GM23338 (cell line): ENCODE measurements around the gene PHF20. TPM values are rescaled to one million over a fixed set of nuclear protein-coding genes. Genes with fewer than 3 reads are reported as not detected.

Source experiments
- ATAC-seq: fragments of 200-7000 bp; cut with Tn5 transposase; 3 replicates; pipeline ENCODE4 v1.9.1; 2020
- DNase-seq: peaks from one replicate; pipeline ENCODE4 v3.0.0-alpha.2; 2015; ENCODE audit warnings: low spot score
- H2AFZ ChIP-seq: fragments of 200-600 bp; sonication (generic); 2 replicates; pipeline ENCODE4 v1.8.0; 2016; ENCODE audit warnings: antibody characterized with exemption, mild to moderate bottlenecking, moderate library complexity
- H3F3A ChIP-seq: fragments of 200-600 bp; sonication (generic); replicated peaks from 2 replicates; pipeline ENCODE4 v1.8.0; 2017; ENCODE audit warnings: antibody characterized with exemption, mixed run types, low read depth
- H3K27ac ChIP-seq: fragments of 200-600 bp; sonication (generic); 2 replicates; pipeline ENCODE4 v1.6.1; 2016; ENCODE audit warnings: low read depth
- H3K27me3 ChIP-seq: fragments of 200-600 bp; sonication (generic); 2 replicates; pipeline ENCODE4 v1.8.0; 2016; ENCODE audit warnings: mild to moderate bottlenecking, mixed run types, moderate library complexity; ENCODE audit not compliant: insufficient read depth
- H3K36me3 ChIP-seq: fragments of 200-600 bp; sonication (generic); 2 replicates; pipeline ENCODE4 v1.8.0; 2016; ENCODE audit warnings: mild to moderate bottlenecking; ENCODE audit not compliant: insufficient read depth
- H3K4me1 ChIP-seq: fragments of 200-600 bp; sonication (generic); 2 replicates; pipeline ENCODE4 v1.8.0; 2016; ENCODE audit warnings: mild to moderate bottlenecking, moderate library complexity; ENCODE audit not compliant: insufficient read depth
- H3K4me2 ChIP-seq: fragments of 200-600 bp; sonication (generic); 2 replicates; pipeline ENCODE4 v1.7.1; 2017; ENCODE audit warnings: mixed run types
- H3K4me3 ChIP-seq: fragments of 200-600 bp; sonication (generic); 2 replicates; pipeline ENCODE4 v1.6.1; 2016; ENCODE audit warnings: mixed run types
- H3K79me2 ChIP-seq: fragments of 200-600 bp; sonication (generic); replicated peaks from 2 replicates; pipeline ENCODE4 v1.8.0; 2017; ENCODE audit warnings: mild to moderate bottlenecking; ENCODE audit not compliant: insufficient read depth
- H3K9me2 ChIP-seq: fragments of 200-600 bp; sonication (generic); 2 replicates; pipeline ENCODE4 v1.8.0; 2017; ENCODE audit not compliant: insufficient read depth
- H4K20me1 ChIP-seq: fragments of 200-600 bp; sonication (generic); replicated peaks from 2 replicates; pipeline ENCODE4 v1.8.0; 2017; ENCODE audit warnings: mild to moderate bottlenecking; ENCODE audit not compliant: insufficient read depth
- H3K27ac Mint-ChIP-seq: 2 replicates; pipeline ENCODE4 v1.8.0; 2020; ENCODE audit warnings: inconsistent platforms, mild to moderate bottlenecking, moderate library complexity, mixed read lengths
- H3K27me3 Mint-ChIP-seq: 3 replicates; pipeline ENCODE4 v1.8.0; 2022; ENCODE audit warnings: low read depth, mild to moderate bottlenecking, moderate library complexity, mixed read lengths, inconsistent platforms; ENCODE audit not compliant: insufficient read depth, poor library complexity
- H3K36me3 Mint-ChIP-seq: 3 replicates; pipeline ENCODE4 v1.8.0; 2021; ENCODE audit warnings: low read depth, mild to moderate bottlenecking, inconsistent platforms, moderate library complexity, mixed read lengths
- H3K4me1 Mint-ChIP-seq: 3 replicates; pipeline ENCODE4 v1.8.0; 2020; ENCODE audit warnings: mild to moderate bottlenecking, inconsistent platforms, mixed read lengths
- H3K4me3 Mint-ChIP-seq: 3 replicates; pipeline ENCODE4 v1.8.0; 2021; ENCODE audit warnings: moderate library complexity, mild to moderate bottlenecking, inconsistent platforms, mixed read lengths
- H3K9me3 Mint-ChIP-seq: 3 replicates; pipeline ENCODE4 v1.8.0; 2020; ENCODE audit warnings: moderate library complexity, mild to moderate bottlenecking, inconsistent platforms, mixed read lengths
- CREB1 ChIP-seq: fragments of 250-450 bp; sonication (Bioruptor Pico); IDR thresholded peaks from 2 replicates; pipeline ENCODE4 v1.5.0; 2020; ENCODE audit warnings: low read depth, mild to moderate bottlenecking, moderate library complexity
- CTCF ChIP-seq, 2 experiments: fragments of 200-600 bp in 1 of 2; sonication (generic) in 1 of 2; conservative IDR thresholded peaks; 2 replicates each; pipeline versions ENCODE4 v1.5.1 to v1.6.1; 2016 to 2017; ENCODE audit warnings: antibody characterized with exemption in 2 of 2, low read depth in 2 of 2, mild to moderate bottlenecking in 2 of 2, moderate library complexity in 1 of 2
- EZH2 ChIP-seq: fragments of 200-600 bp; sonication (generic); IDR thresholded peaks from one replicate; pipeline ENCODE4 v1.8.0; 2017; ENCODE audit warnings: antibody characterized with exemption, mild to moderate bottlenecking, low read depth; ENCODE audit not compliant: unreplicated experiment
- EZH2phosphoT487 ChIP-seq: fragments of 200-600 bp; sonication (generic); IDR thresholded peaks from one replicate; pipeline ENCODE4 v1.8.1; 2018; ENCODE audit warnings: antibody characterized with exemption; ENCODE audit not compliant: unreplicated experiment
- JUNB ChIP-seq: IDR thresholded peaks from one replicate; pipeline ENCODE4 v1.6.1; 2016; ENCODE audit warnings: antibody characterized with exemption; ENCODE audit not compliant: unreplicated experiment
- NANOG ChIP-seq: IDR thresholded peaks from 2 replicates; pipeline ENCODE4 v1.6.1; 2016; ENCODE audit warnings: antibody characterized with exemption, borderline replicate concordance
- REST ChIP-seq: IDR thresholded peaks from one replicate; pipeline ENCODE4 v1.6.1; 2018; ENCODE audit warnings: antibody characterized with exemption; ENCODE audit not compliant: unreplicated experiment
- STAT1 ChIP-seq: IDR thresholded peaks from one replicate; pipeline ENCODE4 v1.6.1; 2016; ENCODE audit warnings: antibody characterized with exemption; ENCODE audit not compliant: unreplicated experiment
- ZNF331 ChIP-seq: fragments of 250-450 bp; sonication (Bioruptor Pico); IDR thresholded peaks from 2 replicates; pipeline ENCODE4 v1.5.0; 2020; ENCODE audit warnings: low read depth, mild to moderate bottlenecking, moderate library complexity
- ZNF462 ChIP-seq: fragments of 250-450 bp; sonication (Bioruptor Pico); IDR thresholded peaks from 2 replicates; pipeline ENCODE4 v1.5.0; 2020; ENCODE audit warnings: mild to moderate bottlenecking, moderate library complexity
- polyA plus RNA-seq: library from polyadenylated mRNA; unstranded; fragments of >200 nt; fragmentation: Nextera tagmentation; extraction: Ambion mirVana; gene quantifications from 2 replicates; pipeline ENCODE4 v1.2.1, GENCODE V29; 2016
- total RNA-seq: library from RNA; depleted of rRNA; stranded (reverse); fragments of >200 nt; shearing (Covaris generic); gene quantifications from 2 replicates; pipeline ENCODE4 v1.2.3, GENCODE V29; 2014

The PHF20 gene
- total and polyA plus RNA-seq, 2 experiments from 2014 or later = 71.8 to 103 TPM

GRCh38 chr20:35732644-35732982, 39.2 kb upstream of the PHF20 start:
- no peak for ATAC-seq
- Histone ChIP-seq H3K4me2 (no peak overlapping the region), H3K79me2 (peaks cover 100% of the 10 kb centered on the region), H4K20me1 (peaks cover 74% of the 10 kb centered on the region), H3F3A (peaks cover 7% of the 10 kb centered on the region), H3K4me1 (no peaks in the 10 kb centered on the region), H3K9me2 (no peaks in the 10 kb centered on the region), H3K27me3 (no peaks in the 10 kb centered on the region), H3K27ac (no peak overlapping the region), H2AFZ (no peak overlapping the region), H3K36me3 (peaks cover 92% of the 10 kb centered on the region), H3K4me3 (no peak overlapping the region)
- Mint-ChIP-seq H3K9me3 (no peaks in the 10 kb centered on the region; the same call in 2 of the 3 replicates), H3K4me3 (no peak overlapping the region), H3K36me3 (peaks cover 98% of the 10 kb centered on the region), H3K27me3 (peaks cover 1% of the 10 kb centered on the region), H3K4me1 (peaks cover 5% of the 10 kb centered on the region), H3K27ac (no peak overlapping the region)
- TF ChIP-seq EZH2 (no peak), ZNF331 (CRISPR knock-in tag) (no peak), CREB1 (CRISPR knock-in tag) (no peak), NANOG (no peak)
- DNase-seq = no peak

GRCh38 chr20:35734374-35734773, 37.4 kb upstream of the PHF20 start:
- H3K9me3 Mint-ChIP-seq = no peaks in the 10 kb centered on the region; the same call in 2 of the 3 replicates
- no peak overlapping the region for H3K4me2 ChIP-seq
- DNase-seq = no peak
- peaks cover 91% of the 10 kb centered on the region for H3K36me3 ChIP-seq
- peaks cover 14% of the 10 kb centered on the region for H3F3A ChIP-seq
- peaks cover 12% of the 10 kb centered on the region for H3K4me1 Mint-ChIP-seq
- TF ChIP-seq ZNF331 (CRISPR knock-in tag) (no peak), EZH2phosphoT487 (no peak), REST (no peak), JUNB (no peak), CTCF (conservative IDR thresholded peaks at IDR 0.05; ENCODE audit: low read depth in 2 of 2) (no peak), NANOG (no peak), ZNF462 (CRISPR knock-in tag) (no peak), STAT1 (no peak)
- no peaks in the 10 kb centered on the region for H3K27me3 ChIP-seq
- peaks cover 100% of the 10 kb centered on the region for H3K79me2 ChIP-seq
- no peaks in the 10 kb centered on the region for H3K9me2 ChIP-seq
- H3K36me3 Mint-ChIP-seq = peaks cover 99% of the 10 kb centered on the region
- H3K27ac Mint-ChIP-seq = no peak overlapping the region
- H3K4me3 ChIP-seq = no peak overlapping the region
- no peak overlapping the region for H3K4me3 Mint-ChIP-seq
- H3K27me3 Mint-ChIP-seq = peaks cover 6% of the 10 kb centered on the region
- peaks cover 85% of the 10 kb centered on the region for H4K20me1 ChIP-seq
- peaks cover 7% of the 10 kb centered on the region for H3K4me1 ChIP-seq
- H3K27ac ChIP-seq = no peak overlapping the region
- no peak overlapping the region for H2AFZ ChIP-seq
- no peak for ATAC-seq
